ENCODE measurements around the gene RPP40.

RPP40 gene

GRCh38 chr6:4997862-4998261 is 6.0 kb downstream of the RPP40 start:
- TF ChIP-seq FOXP2 (optimal IDR thresholded peaks at IDR 0.05; ENCODE audit: borderline replicate concordance, extremely low read depth, extremely low read length, insufficient read depth): no peak
- TF ChIP-seq SIN3A (IDR thresholded peaks at IDR 0.05; ENCODE audit: borderline replicate concordance, insufficient read depth, low read length): no peak
- TF ChIP-seq REST (IDR thresholded peaks at IDR 0.05; ENCODE audit: insufficient read depth in 1 of 2, low read depth in 2 of 2, low read length in 2 of 2): no peak
- no peak for TF ChIP-seq TAF1 (IDR thresholded peaks at IDR 0.05; ENCODE audit: borderline replicate concordance, insufficient read depth, low read length)
- TF ChIP-seq POLR2AphosphoS5 (IDR thresholded peaks at IDR 0.05; ENCODE audit: low read depth, low read length): no peak

GRCh38 chr6:4994741-4995140 is 9.1 kb downstream of the RPP40 start:
- TF ChIP-seq REST (IDR thresholded peaks at IDR 0.05; ENCODE audit: insufficient read depth in 1 of 2, low read depth in 2 of 2, low read length in 2 of 2) (no peak), FOXP2 (optimal IDR thresholded peaks at IDR 0.05; ENCODE audit: borderline replicate concordance, extremely low read depth, extremely low read length, insufficient read depth) (no peak), POLR2AphosphoS5 (IDR thresholded peaks at IDR 0.05; ENCODE audit: low read depth, low read length) (no peak)

GRCh38 chr6:4987432-4987831 is 16.4 kb downstream of the RPP40 start:
- TF ChIP-seq TAF1 (IDR thresholded peaks at IDR 0.05; ENCODE audit: borderline replicate concordance, insufficient read depth, low read length) (no peak), FOXP2 (optimal IDR thresholded peaks at IDR 0.05; ENCODE audit: borderline replicate concordance, extremely low read depth, extremely low read length, insufficient read depth) (no peak), POLR2AphosphoS5 (IDR thresholded peaks at IDR 0.05; ENCODE audit: low read depth, low read length) (no peak), REST (IDR thresholded peaks at IDR 0.05; ENCODE audit: insufficient read depth in 1 of 2, low read depth in 2 of 2, low read length in 2 of 2) (no peak), SIN3A (IDR thresholded peaks at IDR 0.05; ENCODE audit: borderline replicate concordance, insufficient read depth, low read length) (no peak)

GRCh38 chr6:4986999-4987398 is 16.8 kb downstream of the RPP40 start:
- TF ChIP-seq TAF1 (IDR thresholded peaks at IDR 0.05; ENCODE audit: borderline replicate concordance, insufficient read depth, low read length): no peak
- TF ChIP-seq FOXP2 (optimal IDR thresholded peaks at IDR 0.05; ENCODE audit: borderline replicate concordance, extremely low read depth, extremely low read length, insufficient read depth): no peak
- no peak for TF ChIP-seq SIN3A (IDR thresholded peaks at IDR 0.05; ENCODE audit: borderline replicate concordance, insufficient read depth, low read length)
- no peak for TF ChIP-seq REST (IDR thresholded peaks at IDR 0.05; ENCODE audit: insufficient read depth in 1 of 2, low read depth in 2 of 2, low read length in 2 of 2)
- TF ChIP-seq POLR2AphosphoS5 (IDR thresholded peaks at IDR 0.05; ENCODE audit: low read depth, low read length): no peak

- TF ChIP-seq POLR2AphosphoS5 (IDR thresholded peaks at IDR 0.05; ENCODE audit: low read depth, low read length) (no peak), FOXP2 (optimal IDR thresholded peaks at IDR 0.05; ENCODE audit: borderline replicate concordance, extremely low read depth, extremely low read length, insufficient read depth) (no peak), SIN3A (IDR thresholded peaks at IDR 0.05; ENCODE audit: borderline replicate concordance, insufficient read depth, low read length) (no peak), REST (IDR thresholded peaks at IDR 0.05; ENCODE audit: insufficient read depth in 1 of 2, low read depth in 2 of 2, low read length in 2 of 2) (no peak)
Measured at GRCh38 chr6:4983322-4983721, 20.5 kb downstream of the RPP40 start.

Measured in PFSK-1 (cell line).